Ecto neural progenitor cell (in vitro differentiated cells): ENCODE measurements around the gene FGFR3.

Source experiments
- DNase-seq: peaks from one replicate; pipeline ENCODE4 v3.0.0-alpha.2; 2018; ENCODE audit warnings: low spot score

Gene FGFR3

DNA sequence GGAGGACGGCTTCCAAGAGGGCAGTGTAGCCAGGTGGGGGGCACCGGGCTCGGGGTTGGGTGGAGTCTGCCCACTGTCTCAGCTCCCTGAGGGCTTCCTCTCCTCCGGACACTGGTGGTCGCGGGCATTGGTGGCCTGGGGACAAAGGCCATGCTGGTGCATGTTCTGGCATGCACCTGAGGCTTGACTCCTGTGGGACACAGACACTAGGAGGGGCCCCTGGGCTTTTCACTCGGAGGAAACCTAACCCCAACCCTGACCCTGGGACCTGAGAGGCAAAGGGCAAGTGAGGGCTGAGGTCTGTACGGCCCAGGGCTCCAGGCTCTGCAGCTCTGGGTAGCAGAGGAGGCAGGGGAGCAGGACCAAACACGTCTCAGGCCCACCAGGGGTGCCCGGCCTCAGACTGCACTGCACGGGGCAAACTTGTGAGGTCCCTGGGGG, 22.3 kb upstream of the FGFR3 start:
- no peak for DNase-seq

DNA sequence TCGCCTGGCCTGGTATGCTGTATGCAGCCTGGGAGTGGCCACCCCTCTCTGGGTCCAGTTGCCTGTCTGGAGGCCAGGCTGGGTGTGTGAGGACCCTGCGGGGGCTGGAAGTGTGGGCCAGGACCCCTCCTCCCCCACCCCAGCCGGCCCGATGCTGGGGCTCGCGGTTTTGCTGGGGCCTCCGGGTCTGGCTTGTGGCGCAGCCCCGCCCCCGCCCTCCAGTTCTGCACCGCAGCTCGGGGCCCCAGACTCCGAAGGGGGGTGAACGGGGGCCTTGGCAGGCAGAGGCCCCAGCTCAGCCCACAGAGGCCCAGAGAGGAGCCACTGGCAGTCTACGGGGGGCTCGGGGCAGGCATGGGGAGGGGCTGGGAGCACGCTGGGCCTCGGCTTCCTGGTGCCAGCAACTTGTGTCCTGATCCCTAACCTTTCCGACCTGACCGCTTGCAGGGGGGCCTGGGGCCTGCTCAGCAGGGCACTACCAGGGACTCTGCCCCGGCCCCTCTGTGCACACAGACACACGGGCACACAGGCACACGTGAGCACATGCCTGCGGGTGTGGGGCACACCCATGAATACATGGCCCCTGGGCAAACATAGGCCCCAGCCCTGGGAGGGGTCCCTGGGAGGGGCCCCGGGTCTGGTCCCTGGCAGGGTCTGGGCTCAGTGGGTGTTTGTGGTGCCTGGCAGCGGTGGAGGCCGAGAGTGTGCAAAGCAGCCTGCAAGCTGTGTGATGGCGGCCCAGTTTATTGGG, 21.4 kb upstream of the FGFR3 start:
- no peak for DNase-seq

- no peak for DNase-seq
These were observed 20.1 kb upstream of the FGFR3 start for GRCh38 chr4:1772853-1773538.

GRCh38 chr4:1773754-1774153, 19.3 kb upstream of the FGFR3 start:
- DNase-seq: no peak

DNA sequence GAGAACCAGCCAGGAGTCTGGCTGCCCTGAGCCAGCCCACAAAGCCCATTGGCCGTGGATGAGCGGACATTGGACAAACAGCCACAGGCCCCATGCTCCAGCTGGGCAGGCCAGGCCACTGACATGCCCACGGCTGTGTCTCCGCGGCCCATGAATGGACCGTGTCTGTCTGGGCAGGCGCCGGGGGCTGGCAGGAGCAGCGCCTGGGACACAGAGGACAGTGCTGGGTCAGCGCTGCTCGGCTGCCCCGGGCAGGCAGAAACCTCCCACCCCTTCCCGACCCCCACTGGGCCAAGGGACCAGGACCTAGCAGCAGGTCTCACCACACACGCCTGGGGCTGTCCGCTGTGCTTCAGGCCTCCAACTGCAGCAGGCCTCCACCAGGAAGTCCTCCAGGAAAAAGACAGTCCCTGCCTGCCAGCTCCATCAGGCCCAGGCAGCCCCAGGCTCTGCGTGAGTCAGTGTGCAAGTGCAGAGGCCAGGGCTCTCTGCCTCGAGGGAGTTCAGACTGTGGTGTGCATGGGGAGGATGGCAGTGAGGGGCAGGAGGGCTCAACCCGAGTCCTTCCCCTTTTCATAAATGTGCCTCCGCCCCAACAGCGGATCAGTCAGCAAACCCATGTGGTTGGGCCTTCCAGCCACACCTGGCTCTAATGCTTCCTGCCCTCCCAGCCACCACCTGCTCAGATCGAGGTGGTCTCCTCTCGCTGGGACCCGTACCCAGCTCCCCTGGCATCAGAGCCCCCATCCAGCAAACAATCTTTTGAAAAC, 17.2 kb upstream of the FGFR3 start:
- no peak for DNase-seq

DNA sequence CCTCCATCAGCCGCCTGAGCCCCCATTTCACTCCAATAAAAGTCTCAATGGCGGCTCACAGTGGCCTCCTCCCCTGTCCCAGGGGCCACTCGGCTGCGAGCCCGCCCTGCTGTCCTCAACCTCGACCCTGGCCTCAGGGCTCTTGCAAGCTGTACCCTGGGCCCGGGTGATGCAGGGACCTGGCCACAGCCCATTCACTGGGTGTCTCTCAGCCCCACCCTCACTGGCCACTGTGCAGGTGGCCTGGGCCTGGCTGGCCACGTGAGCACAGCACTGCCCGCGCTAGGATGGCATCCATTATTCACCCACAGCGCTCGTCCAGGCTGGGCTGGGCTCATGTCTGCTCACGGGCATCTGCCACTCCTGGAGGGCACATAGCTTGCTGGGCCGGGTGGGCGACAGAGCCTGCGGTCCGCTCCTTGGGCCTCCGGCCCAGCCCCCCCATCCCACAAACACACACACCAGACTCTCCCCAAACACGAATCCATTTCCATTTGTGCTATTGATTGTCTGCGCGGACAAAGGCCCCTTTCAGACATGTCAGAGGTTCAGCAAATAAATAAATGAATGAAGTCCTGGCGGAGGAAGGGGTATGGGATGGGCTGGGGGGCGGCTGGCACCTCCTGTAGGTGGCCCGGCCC, 16.5 kb upstream of the FGFR3 start:
- no peak for DNase-seq

DNA sequence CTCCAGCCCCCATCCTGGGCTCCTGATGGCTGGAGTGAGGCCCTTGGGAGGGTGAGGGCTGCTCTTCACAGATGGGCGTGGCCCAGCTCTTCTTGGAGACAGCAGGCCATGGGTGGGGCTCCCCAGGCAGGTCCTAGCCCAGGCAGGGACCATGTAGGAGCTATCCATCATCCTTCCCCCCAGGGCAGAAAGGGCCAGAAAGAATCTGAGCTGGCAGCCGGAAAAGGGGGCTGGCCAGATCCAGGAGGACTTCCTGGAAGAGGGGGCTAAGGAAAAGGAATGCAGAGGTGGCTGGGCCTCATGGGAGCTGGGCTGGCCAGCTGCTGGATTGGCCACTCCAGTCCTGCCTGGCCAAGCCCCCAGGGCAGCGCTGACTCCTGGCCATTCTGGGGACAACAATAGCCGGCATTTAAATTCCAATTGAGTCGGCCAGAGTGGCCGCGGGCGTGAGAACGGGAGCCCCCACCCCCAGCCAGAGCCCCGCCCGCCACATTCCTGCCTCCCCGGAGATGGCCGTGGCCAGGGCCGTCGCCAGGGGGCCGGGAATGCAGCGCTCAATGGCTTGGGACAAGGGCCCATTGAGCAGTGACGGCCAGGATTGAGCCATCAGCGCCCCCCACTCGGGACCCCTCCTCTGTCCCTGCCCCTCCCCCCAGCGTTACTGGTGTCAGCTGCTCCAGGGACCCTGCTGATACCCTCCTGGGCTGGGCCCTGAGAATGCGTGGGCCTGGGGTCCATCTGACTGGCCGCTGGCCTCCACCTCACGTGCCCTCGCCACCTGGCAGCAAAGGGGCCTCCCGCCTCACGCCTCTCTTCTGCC, 15.1 kb upstream of the FGFR3 start:
- DNase-seq: peak; percentile 97

GRCh38 chr4:1778642-1779392, 14.3 kb upstream of the FGFR3 start:
- DNase-seq: no peak

DNA sequence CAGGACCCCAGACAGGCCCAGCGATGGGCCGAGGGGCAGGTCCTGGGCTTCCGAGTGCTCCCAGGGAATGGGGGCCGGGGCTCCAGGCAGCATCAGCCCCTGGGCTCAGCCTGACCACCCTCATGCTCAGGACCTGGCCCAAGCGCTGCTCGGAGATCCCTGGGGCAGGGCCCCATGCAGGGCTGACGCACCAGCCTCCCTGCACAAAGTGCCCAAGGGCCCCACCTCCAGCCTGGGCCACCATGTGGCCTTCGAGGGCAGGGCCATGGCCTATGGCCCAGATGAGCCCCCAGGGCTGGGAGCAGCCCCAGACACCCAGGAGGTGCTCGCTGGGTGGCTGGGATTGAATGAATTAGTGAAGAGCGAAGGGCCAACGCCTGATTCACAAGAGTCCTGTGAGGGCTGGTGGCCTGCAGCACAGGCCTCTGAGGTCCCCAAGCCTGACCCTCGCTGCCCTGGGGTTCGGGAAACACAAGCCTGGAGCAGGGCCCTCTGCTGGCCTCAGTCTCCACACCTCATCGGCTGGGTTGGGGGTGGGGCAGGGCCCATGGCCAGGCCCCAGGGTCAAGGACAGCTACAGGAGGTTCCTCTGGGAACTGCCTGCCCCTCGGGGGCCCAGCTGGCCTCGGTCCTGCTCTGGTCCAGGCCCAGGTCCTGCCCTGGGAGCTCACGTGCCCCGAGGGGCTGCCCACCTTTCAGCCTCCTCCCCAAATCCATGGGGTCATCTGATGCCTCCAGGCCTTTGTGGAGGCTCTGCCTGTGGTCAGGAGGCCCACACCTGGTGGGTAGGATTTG, 13.3 kb upstream of the FGFR3 start:
- DNase-seq: no peak

DNA sequence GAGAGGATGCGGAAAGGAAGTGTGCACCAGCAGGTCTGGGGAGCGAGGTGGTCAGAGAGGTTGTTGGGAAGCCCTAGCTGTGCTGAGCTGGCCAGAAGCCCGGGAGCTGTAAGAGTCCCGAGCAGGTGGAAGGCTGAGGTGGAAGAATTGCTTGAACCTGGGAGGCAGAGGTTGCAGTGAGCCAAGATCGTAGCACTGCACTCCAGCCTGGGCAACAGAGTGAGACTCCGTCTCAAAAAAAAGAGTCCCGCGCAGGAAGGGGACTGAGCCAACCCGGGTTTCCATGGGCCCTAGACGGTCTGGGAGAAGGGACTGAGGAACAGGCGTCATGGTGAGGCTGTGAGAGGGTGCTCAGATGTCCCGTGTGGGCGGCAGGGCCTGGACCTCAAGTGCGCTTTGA, 12.7 kb upstream of the FGFR3 start:
- DNase-seq: no peak

GRCh38 chr4:1783015-1783414, 10.1 kb upstream of the FGFR3 start:
- no peak for DNase-seq

GRCh38 chr4:1783970-1784369, 9.1 kb upstream of the FGFR3 start:
- DNase-seq: no peak

GRCh38 chr4:1784395-1784788, 8.7 kb upstream of the FGFR3 start:
- no peak for DNase-seq

- DNase-seq: no peak
These were observed 8.1 kb upstream of the FGFR3 start for GRCh38 chr4:1784789-1785591.

DNA sequence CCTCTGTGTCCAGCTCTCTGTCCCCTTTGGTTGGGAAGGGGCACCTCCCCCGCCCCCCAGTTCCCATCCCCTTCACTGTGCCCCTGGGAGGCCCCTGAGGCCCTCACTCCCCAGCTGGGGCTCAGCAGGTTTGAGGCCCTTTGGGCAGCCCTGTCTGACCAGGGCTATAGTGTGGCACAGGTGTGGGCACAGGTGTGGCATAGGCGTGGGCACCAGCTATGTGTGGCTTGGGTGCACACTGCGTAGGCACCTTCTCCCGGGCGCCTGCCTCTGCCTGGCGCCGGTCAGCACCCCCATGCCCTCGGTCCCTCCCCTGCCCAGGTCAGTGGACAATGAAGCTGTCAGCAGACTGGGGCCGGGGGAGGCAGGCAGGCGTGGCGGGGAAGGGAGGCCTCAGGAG, 7.5 kb upstream of the FGFR3 start:
- DNase-seq: no peak

- DNase-seq: no peak
These were observed 6.3 kb upstream of the FGFR3 start for GRCh38 chr4:1786544-1787362.

DNA sequence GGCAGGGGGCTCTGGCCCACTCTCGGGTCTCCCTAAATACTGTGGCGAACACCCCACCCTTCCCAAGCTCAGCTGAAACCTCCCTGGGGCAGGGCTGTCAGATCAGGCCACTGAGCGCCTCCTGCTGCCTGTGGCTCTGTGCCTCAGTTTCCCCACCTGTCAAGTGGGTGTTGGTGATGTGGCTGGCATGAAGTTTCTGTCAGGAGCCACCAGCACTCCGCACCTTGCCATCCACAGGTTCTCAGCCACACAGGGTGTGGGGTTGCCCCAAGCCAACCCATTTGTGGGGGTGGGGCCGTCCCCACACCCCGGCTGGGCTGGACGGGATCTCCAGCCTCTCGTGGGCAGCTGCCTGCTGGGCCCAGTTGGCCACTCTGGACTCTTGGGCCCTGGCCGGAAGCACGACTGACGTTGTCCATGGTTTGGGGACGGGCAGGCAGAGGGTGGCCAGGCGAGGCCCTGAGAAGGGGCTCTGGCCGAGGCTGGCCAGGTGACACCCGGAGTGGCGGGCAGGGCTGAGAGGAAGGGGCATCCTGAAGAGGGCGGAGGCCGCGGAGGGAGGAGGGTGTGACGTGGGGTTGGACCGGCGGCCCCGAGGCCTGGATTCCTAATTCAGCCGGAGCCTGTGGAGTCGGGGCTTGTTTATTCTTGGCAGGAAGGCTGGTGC, 5.5 kb upstream of the FGFR3 start:
- no peak for DNase-seq
